Lung (tissue), 12 donors: ENCODE results near the gene CHST11. TPM values are rescaled to one million over a fixed set of nuclear protein-coding genes. Genes with fewer than 3 reads are reported as not detected.

ENCODE experiments used
- ATAC-seq: fragments of 200-7000 bp; cut with Tn5 transposase; one replicate; pipeline ENCODE4 v1.9.1; 2020; ENCODE audit warnings: moderate number of reproducible peaks; ENCODE audit not compliant: insufficient read depth, low FRiP score
- DNase-seq, 3 donors: peaks; one replicate each; pipeline ENCODE4 v3.0.0-alpha.2; 2013 to 2017
- H3K27ac ChIP-seq, 2 donors: one replicate each; pipeline ENCODE4 v1.5.1; 2013; ENCODE audit warnings: mild to moderate bottlenecking in 2 of 2, moderate library complexity in 2 of 2, control low read depth in 1 of 2, inconsistent platforms in 1 of 2, low read depth in 1 of 2, low read length in 1 of 2
- H3K27me3 ChIP-seq, 3 donors: one replicate each; pipeline ENCODE4 v1.5.1; 2013; ENCODE audit warnings: low read length in 2 of 3; ENCODE audit not compliant: control insufficient read depth in 3 of 3, insufficient read depth in 3 of 3
- H3K36me3 ChIP-seq, 4 donors: one replicate each; pipeline ENCODE4 v1.5.1; 2013; ENCODE audit warnings: low read length in 4 of 4, mild to moderate bottlenecking in 1 of 4, moderate library complexity in 1 of 4; ENCODE audit not compliant: control insufficient read depth in 4 of 4, insufficient read depth in 4 of 4
- H3K4me1 ChIP-seq, 5 donors: one replicate each; pipeline ENCODE4 v1.5.1; 2013; ENCODE audit warnings: low read length in 5 of 5, mild to moderate bottlenecking in 2 of 5, moderate library complexity in 1 of 5; ENCODE audit not compliant: control insufficient read depth in 5 of 5, insufficient read depth in 5 of 5
- H3K4me3 ChIP-seq: one replicate; pipeline ENCODE4 v1.5.1; 2013; ENCODE audit warnings: mild to moderate bottlenecking, control low read depth, moderate library complexity
- H3K9ac ChIP-seq, 2 donors: one replicate each; pipeline ENCODE4 v1.5.1; 2013; ENCODE audit warnings: low read length in 2 of 2, control low read depth in 1 of 2; ENCODE audit not compliant: insufficient read depth in 1 of 2
- H3K9me3 ChIP-seq, 4 donors: one replicate each; pipeline ENCODE4 v1.5.1; 2013; ENCODE audit warnings: low read length in 3 of 4, mild to moderate bottlenecking in 1 of 4, moderate library complexity in 1 of 4; ENCODE audit not compliant: control insufficient read depth in 4 of 4, insufficient read depth in 3 of 4
- CTCF ChIP-seq: IDR thresholded peaks from 2 replicates; pipeline ENCODE4 v1.5.1; 2012; ENCODE audit warnings: mild to moderate bottlenecking; ENCODE audit errors: control extremely low read depth, extremely low read depth
- whole genome bisulfite sequencing, 2 donors: extraction: QIAGEN DNeasy Blood & Tissue Kit; methylation state at CpG; one replicate each; pipeline ENCODE4 v1.1.7; 2013; 5-methylcytosine and 5-hydroxymethylcytosine counted together
- polyA plus RNA-seq, 2 donors: library from polyadenylated mRNA; stranded (reverse); fragments of 200-250 nt; gene quantifications; one replicate each; pipeline ENCODE4 v1.2.1, GENCODE V29; 2013
- total RNA-seq, 2 donors: library from RNA; depleted of rRNA in 1 of 2; stranded (reverse); fragments of >200 nt in 1 of 2; gene quantifications; one replicate each; pipeline ENCODE4 v1.2.1, GENCODE V29; 2014 to 2021
- donor health status: control.
- donor health status: control.
- donor health status: Bipolar disorder and iron deficiency.
- donor health status: healthy.
- donor health status: DM: yes; HTN: yes; CAD: no.

The CHST11 gene
- total and polyA plus RNA-seq, 4 donors, result 9.0 to 63.2 (median 27.7) TPM

- 8 to 32% methylated on average over 1 of the region's 1 CpG for WGBS, 2 donors
- DNase-seq (no peak), ATAC-seq (no peak)
- no peak overlapping the region for H3K9ac ChIP-seq
- H3K27ac ChIP-seq, result no peak overlapping the region
- no peaks in the 10 kb centered on the region for H3K36me3 ChIP-seq
- no peak for TF ChIP-seq CTCF
- H3K9me3 ChIP-seq, result no peaks in the 10 kb centered on the region
- H3K4me3 ChIP-seq, result no peak overlapping the region
- H3K27me3 ChIP-seq, result peaks cover 0 to 8% (median 0%) of the 10 kb centered on the region in 3 donors
- peaks cover 0 to 13% (median 2%) of the 10 kb centered on the region in 5 donors for H3K4me1 ChIP-seq
Observed at GRCh38 chr12:104462931-104463339, 6.2 kb downstream of the CHST11 start.

- no peak for ATAC-seq
- peak overlapping the region in 1 of 2 donors; percentile 73 for H3K27ac ChIP-seq
Observed at GRCh38 chr12:104463368-104463767, 6.6 kb downstream of the CHST11 start.

GRCh38 chr12:104464899-104465298 is 8.2 kb downstream of the CHST11 start:
- Histone ChIP-seq H3K27me3 (no peaks in the 10 kb centered on the region), H3K4me3 (no peak overlapping the region), H3K36me3 (no peaks in the 10 kb centered on the region), H3K9ac (no peak overlapping the region), H3K9me3 (no peaks in the 10 kb centered on the region), H3K4me1 (peaks cover 0 to 15% (median 0%) of the 10 kb centered on the region in 5 donors), H3K27ac (no peak overlapping the region)
- no peak for TF ChIP-seq CTCF
- ATAC-seq (peak; percentile 55), DNase-seq (peak; percentile 35 to 82 (median 58))
- 19 to 46% methylated on average over 3 of the region's 3 CpGs for WGBS, 2 donors

More at GRCh38 chr12:104463368-104463767, 6.6 kb downstream of the CHST11 start:
- H3K9ac ChIP-seq, result no peak overlapping the region
- H3K9me3 ChIP-seq, result no peaks in the 10 kb centered on the region
- H3K27me3 ChIP-seq, result peaks cover 0 to 8% (median 0%) of the 10 kb centered on the region in 3 donors
- no peak for TF ChIP-seq CTCF
- no peak overlapping the region for H3K4me3 ChIP-seq
- WGBS, 2 donors, result 43 to 74% methylated on average over 1 of the region's 1 CpG
- no peaks in the 10 kb centered on the region for H3K36me3 ChIP-seq
- DNase-seq, result no peak
- peaks cover 0 to 13% (median 2%) of the 10 kb centered on the region in 5 donors for H3K4me1 ChIP-seq
